Measurements from ENCODE around the gene TTC34. TPM values are rescaled to one million over a fixed set of nuclear protein-coding genes. Genes with fewer than 3 reads are reported as not detected.

The TTC34 gene
- total and polyA plus RNA-seq, 3 donors from 2014 or later: 3.0 to 5.2 (median 4.1) TPM

DNA sequence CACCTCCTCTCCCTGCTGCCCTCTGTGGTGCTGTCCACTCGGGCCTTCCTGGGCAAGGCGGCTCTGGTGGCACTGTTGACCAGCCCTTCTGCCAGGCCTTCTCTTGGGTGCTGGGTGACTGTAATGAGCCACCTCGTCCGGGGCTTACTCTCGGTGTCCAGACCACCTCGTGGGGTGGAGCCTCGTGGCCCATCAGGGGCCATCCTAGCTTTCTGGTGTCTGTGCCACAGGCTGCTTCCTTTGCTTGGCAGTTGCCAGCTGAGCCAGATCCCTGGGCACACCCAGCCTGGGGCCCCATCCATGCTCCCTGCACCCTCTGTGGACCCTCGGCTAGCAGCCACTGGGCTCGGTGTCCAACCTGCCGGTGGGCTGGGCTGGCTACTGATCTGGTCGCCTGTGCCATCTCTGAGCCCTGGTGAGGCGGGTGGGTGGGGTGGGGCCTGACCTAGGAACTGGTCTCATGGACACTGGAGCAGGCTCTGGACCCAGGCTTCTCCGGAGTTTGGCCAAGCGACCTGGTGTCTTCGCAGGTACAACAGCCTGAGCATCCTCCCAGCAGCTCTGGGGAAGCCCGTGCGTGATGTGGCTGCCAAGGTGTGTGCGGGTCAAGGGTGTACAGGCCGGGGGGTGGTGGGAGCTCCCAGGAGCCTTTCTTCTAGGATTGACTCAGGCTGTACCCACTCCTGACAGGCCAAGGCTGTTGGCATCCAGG, 213.5 kb downstream of the TTC34 start:
- Histone ChIP-seq H3K27me3 (no peaks in the 10 kb centered on the region), H3K27ac (no peak overlapping the region), H3K36me3 (ENCODE audit: low read depth, missing control alignments) (no peaks in the 10 kb centered on the region), H3K4me1 (peaks cover 14% of the 10 kb centered on the region), H3K4me3 (no peak overlapping the region), H3K9me3 (no peaks in the 10 kb centered on the region)
- DNase-seq: no peak
- whole genome bisulfite sequencing, 2 donors: 67 to 87% methylated on average over 1 to 19 of the region's 19 CpGs
- intact Hi-C loops (cut with DNase I; ENCODE audit: low total_unique reads): no loop called here
- TF ChIP-seq, protein P1, sequence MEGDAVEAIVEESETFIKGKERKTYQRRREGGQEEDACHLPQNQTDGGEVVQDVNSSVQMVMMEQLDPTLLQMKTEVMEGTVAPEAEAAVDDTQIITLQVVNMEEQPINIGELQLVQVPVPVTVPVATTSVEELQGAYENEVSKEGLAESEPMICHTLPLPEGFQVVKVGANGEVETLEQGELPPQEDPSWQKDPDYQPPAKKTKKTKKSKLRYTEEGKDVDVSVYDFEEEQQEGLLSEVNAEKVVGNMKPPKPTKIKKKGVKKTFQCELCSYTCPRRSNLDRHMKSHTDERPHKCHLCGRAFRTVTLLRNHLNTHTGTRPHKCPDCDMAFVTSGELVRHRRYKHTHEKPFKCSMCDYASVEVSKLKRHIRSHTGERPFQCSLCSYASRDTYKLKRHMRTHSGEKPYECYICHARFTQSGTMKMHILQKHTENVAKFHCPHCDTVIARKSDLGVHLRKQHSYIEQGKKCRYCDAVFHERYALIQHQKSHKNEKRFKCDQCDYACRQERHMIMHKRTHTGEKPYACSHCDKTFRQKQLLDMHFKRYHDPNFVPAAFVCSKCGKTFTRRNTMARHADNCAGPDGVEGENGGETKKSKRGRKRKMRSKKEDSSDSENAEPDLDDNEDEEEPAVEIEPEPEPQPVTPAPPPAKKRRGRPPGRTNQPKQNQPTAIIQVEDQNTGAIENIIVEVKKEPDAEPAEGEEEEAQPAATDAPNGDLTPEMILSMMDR (IDR thresholded peaks at IDR 0.05): no peak
- TF ChIP-seq POLR2A (IDR thresholded peaks at IDR 0.05): no peak

DNA sequence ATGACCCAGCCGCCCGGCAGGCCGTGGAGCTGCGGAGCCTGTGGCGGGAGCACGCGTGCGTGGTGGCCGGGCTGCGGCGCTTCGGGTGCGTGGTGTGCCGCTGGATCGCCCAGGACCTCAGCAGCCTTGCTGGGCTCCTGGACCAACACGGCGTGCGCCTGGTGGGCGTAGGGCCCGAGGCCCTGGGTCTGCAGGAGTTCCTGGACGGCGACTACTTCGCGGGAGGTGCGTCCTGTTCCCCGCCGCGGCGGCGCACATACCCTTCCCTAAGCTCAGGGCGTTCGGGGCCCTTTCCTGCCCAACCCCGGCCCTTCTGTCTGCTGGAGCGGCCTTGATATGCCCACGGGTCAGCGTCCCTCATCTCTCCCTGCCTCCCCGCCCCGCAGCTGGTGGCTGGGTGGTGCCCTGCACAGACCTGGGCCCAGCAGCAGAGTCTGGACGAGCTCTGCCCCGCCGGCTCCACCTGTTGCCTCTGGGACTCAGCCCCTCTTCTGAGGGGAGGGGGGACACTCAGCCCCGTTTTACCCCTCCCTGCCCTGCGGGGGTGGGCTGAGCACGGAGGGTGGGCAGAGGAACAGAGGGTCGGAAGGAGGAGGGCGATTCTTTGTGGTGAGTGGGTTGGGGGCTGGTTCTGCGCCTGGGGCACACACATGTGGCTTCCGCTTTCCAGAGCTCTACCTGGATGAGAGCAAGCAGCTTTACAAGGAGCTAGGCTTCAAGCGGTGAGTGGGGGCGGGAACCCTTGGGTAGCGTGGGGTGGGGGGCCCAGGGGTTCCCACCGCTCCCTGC, 214.2 kb downstream of the TTC34 start:
- Histone ChIP-seq H3K36me3 (ENCODE audit: low read depth, missing control alignments) (no peaks in the 10 kb centered on the region), H3K9me3 (no peaks in the 10 kb centered on the region), H3K27ac (peak overlapping the region in 1 of 2 donors; percentile 97), H3K4me1 (peaks cover 14% of the 10 kb centered on the region), H3K27me3 (no peaks in the 10 kb centered on the region), H3K4me3 (peak overlapping the region; percentile 86 to 92)
- no peak for DNase-seq
- 21 to 26% methylated on average over 10 to 28 of the region's 52 CpGs for WGBS, 2 donors
- no peak for TF ChIP-seq POLR2A (IDR thresholded peaks at IDR 0.05)
- TF ChIP-seq, protein P1 (IDR thresholded peaks at IDR 0.05): no peak
- intact Hi-C loops (cut with DNase I; ENCODE audit: low total_unique reads): no loop called here

DNA sequence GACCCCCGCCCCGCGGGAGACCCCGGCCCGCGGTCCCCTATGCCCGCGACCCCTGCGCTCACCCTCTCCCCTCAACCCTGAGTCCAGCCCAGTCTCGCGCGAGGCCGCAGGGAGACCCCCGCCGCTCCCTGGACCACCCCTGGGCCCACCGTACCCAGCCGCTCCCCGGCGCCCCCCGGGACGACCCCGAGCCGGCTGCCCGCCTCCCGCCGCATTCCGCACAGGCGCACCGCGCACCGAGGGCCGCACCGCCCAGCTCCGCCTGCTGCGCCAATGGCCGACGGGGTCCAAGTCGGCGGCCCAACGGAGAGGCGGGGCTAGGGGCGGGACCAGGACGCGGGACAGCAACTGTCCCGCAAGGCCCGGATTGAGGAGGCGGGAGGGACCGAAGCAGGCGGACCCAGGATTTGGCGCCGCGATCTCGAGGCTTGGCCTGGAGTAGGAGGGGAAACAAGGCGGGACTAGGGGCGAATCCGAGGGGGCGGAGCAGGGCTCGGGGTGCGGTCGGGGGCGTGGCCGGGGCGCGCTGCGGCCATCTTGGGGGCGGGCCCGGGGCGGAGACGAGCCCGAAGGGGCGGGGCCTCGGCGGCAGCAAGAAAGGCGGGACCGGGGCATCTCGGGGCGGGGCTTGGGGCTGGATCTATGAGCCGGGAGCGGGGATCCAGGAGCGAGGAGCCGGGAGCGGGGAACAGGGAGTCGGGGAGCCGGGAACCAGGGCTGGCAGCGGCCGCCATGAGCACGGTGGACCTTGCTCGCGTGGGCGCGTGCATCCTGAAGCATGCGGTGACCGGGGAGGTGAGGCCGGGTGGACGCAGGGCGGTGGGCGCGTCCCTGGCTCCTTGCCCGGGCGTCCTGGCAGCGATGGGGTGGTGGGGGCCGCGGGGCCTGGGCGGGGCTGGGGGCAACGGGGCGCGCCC, 215.1 kb downstream of the TTC34 start, which contains the start of gene PRXL2B:
PRXL2B (plus strand) TSS at position 624 of the 917 bp plus-strand sequence; CDS start at position 733, 109 bp downstream.
- intact Hi-C loops (cut with DNase I; ENCODE audit: low total_unique reads): no loop called here
- 1 to 3% methylated on average over 39 to 95 of the region's 107 CpGs for WGBS, 2 donors
- H3K9me3 ChIP-seq: no peaks in the 10 kb centered on the region
- peaks cover 14% of the 10 kb centered on the region for H3K4me1 ChIP-seq
- TF ChIP-seq POLR2A (IDR thresholded peaks at IDR 0.05): peak; percentile 84
- TF ChIP-seq, protein P1 (IDR thresholded peaks at IDR 0.05): peak in 1 of 3 experiments; percentile 13
- peak within 1 kb of the TSS; percentile 97 for H3K27ac ChIP-seq
- no peaks in the 10 kb centered on the region for H3K36me3 ChIP-seq (ENCODE audit: low read depth, missing control alignments)
- peak; percentile 99 for DNase-seq
- peak within 1 kb of the TSS; percentile 86 to 92 for H3K4me3 ChIP-seq
- no peaks in the 10 kb centered on the region for H3K27me3 ChIP-seq

Other genes with a start within 250 kb of the TTC34 start
- 10 to 100 TPM; 39.0 to 45.1 TPM for gene TNFRSF14, start 245.3 kb downstream of the TTC34 start, total RNA-seq
- gene TNFRSF14, start 245.3 kb downstream of the TTC34 start, polyA plus RNA-seq (ENCODE audit: insufficient read depth, low read depth, low replicate concordance): 26.0 TPM
- 10 to 100 TPM; 20.9 to 25.1 TPM for gene PRXL2B, start 214.9 kb downstream of the TTC34 start, total RNA-seq
- gene PRXL2B, start 214.9 kb downstream of the TTC34 start, polyA plus RNA-seq (ENCODE audit: insufficient read depth, low read depth, low replicate concordance): 16.5 TPM
- 10 to 100 TPM; 17.2 to 18.8 TPM for gene MMEL1, start 168.7 kb downstream of the TTC34 start, total RNA-seq
- 36.4 TPM for gene MMEL1, start 168.7 kb downstream of the TTC34 start, polyA plus RNA-seq (ENCODE audit: insufficient read depth, low read depth, low replicate concordance)
- gene ACTRT2, start 219.8 kb upstream of the TTC34 start, total RNA-seq: 100 to 1,000 TPM in 1 of 2 donors, 10 to 100 TPM in 1; 64.2 to 143 TPM
- 183 TPM for gene ACTRT2, start 219.8 kb upstream of the TTC34 start, polyA plus RNA-seq (ENCODE audit: insufficient read depth, low read depth, low replicate concordance)